H1 (cell line): Measurements from ENCODE around the gene FAM210A. TPM values are rescaled to one million over a fixed set of nuclear protein-coding genes. Genes with fewer than 3 reads are reported as not detected.

Source experiments
- GTF2F1 ChIP-seq: IDR thresholded peaks from 2 replicates; pipeline ENCODE4 v1.6.1; 2012; ENCODE audit warnings: low read depth, low read length, improper control_type of control experiment, borderline replicate concordance
- JUND ChIP-seq: IDR thresholded peaks from 2 replicates; pipeline ENCODE4 v1.6.1; 2011; ENCODE audit warnings: mild to moderate bottlenecking, improper control_type of control experiment, low read length
- NANOG ChIP-seq: IDR thresholded peaks from 2 replicates; pipeline ENCODE4 v1.6.1; 2011; ENCODE audit warnings: low read length, low read depth, mild to moderate bottlenecking, inconsistent platforms; ENCODE audit not compliant: insufficient read depth, poor library complexity, severe bottlenecking
- RNF2 ChIP-seq: fragments of 200-900, 300-1000 bp; sonication (generic); IDR thresholded peaks from 2 replicates; pipeline ENCODE4 v1.7.1; 2016; ENCODE audit warnings: borderline replicate concordance, low read depth, mild to moderate bottlenecking, antibody characterized with exemption, low read length; ENCODE audit not compliant: poor library complexity, severe bottlenecking; ENCODE audit errors: missing control alignments
- SP2 ChIP-seq: IDR thresholded peaks from 2 replicates; pipeline ENCODE4 v1.6.1; 2012; ENCODE audit warnings: mild to moderate bottlenecking, low read length, inconsistent platforms
- polyA plus RNA-seq, 7 experiments: library from polyadenylated mRNA; depleted of rRNA in 3 of 7; stranded (reverse) in 5 of 7; unstranded in 2 of 7; fragments of >200 nt in 5 of 7; fragments of 200-250 nt in 2 of 7; gene quantifications; 1 replicate in 5 of 7; 2 replicates in 1 of 7; 4 replicates in 1 of 7; pipeline versions ENCODE4 v1.2.1 to v1.2.3, GENCODE V29; 2011 to 2013; ENCODE audit warnings: missing spikeins in 2 of 7, mixed read lengths in 2 of 7
- total RNA-seq: library from RNA; stranded (reverse); fragmentation: NEBNext Ultra II Directional; extraction: Animal tissue kit (Norgen Biotek cat#: 25700); gene quantifications from 2 replicates; pipeline ENCODE4 v1.2.1, GENCODE V29; 2021

FAM210A gene
- total and polyA plus RNA-seq, 2 of the 8 experiments (the other 6 are each of a cell fraction or from before 2014, with no cell fraction given) = 8.2 to 25.4 TPM

DNA sequence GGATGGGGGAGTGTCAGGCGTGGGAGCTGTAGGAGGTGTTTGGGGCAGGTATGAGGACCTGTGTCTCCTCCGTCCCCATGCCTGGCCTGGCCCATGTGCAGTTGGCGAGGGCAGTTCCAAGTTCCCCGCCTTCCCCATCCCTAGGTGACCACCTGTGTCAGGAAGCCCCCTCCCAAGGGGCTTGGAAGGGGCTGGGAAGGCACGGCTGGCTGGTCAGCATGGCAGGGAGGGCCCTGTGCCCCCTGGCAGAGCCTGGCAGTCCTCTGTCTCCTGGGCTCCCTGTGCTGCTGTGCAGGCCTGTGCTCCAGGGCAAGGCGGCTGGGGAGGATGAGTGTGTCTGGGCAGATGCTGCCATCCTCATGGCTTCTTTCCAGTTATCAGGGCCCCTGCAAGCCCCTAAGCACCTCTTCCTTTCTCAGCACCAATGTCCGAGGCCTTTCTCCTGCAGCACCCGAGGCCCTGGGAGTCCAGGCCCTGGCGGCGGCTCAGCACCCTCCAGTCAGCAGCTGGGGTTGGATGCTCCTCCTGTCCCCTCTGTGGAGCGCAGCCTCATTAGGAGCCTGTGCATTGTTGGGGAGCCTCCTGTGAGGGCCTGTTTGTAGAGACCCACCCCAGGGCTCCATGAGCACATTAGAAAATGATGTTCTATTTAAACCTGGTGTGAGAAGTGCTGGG lies 101.7 kb downstream of the FAM210A start (continued):
- TF ChIP-seq SP2 (no peak), NANOG (no peak), RNF2 (no peak), JUND (no peak), GTF2F1 (no peak)
